Activated CD4-positive, CD25-positive, alpha-beta regulatory T cell treated with anti-CD3 and anti-CD28 coated beads, Interleukin-2, amount 50 U/mL, for 72 hours (primary cell): ENCODE results near the gene SETMAR.

Experiments used
- DNase-seq: peaks from one replicate; pipeline ENCODE4 v3.0.0; 2021

The SETMAR gene

DNA sequence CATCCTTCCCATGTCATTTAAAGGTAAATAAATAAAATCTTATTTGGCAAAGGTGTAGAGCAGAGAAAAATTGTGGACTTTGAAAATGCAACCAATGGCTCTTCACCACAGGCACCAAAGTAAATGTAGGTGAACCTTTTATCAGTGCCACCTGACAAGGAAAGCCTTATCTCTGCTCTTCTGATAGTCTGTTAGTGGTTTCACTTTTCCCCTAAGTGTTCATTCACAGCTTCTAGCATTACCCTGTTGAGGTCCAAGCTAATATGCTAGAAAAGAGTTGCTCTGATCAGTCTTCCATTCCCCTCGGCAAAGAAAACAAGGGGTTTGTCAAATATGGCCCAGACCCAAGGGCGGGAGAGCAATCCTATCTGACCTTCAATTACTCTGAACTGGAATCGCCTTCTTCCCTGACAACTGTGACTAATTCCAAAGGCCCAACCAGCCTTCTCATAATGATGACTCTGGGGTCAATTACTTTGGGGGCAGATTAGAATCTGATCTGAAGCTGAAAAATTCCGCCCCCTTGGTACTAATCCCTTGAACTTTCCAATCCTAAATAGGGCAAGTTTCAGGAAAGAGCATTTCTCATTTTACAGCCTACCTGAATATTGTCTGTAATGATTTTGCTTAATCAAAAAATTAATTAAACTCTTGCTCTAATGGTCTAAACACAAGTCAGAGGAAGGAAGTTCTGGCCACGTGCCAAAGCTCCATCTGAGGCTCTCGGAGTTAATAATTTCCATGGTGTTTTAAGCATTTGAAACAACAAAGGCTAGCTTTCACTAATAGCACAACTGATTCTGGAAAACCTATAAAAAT is 52.4 kb downstream of the SETMAR start:
- no peak for DNase-seq

DNA sequence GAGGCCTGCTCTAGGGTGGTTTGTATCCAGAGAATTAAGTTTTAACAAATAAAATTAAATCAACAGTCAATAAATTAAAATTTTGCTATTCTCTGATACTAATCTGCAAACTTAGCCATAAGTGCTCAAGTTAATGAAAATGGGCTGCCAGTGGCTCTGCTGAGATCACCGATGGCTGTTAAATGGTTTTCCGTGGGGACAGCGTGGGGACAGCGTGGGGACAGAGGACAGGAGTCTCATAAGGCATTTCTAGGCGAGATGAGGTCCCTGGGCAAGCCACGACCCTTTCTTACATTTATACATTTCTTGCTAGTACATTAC is 53.0 kb downstream of the SETMAR start:
- no peak for DNase-seq

DNA sequence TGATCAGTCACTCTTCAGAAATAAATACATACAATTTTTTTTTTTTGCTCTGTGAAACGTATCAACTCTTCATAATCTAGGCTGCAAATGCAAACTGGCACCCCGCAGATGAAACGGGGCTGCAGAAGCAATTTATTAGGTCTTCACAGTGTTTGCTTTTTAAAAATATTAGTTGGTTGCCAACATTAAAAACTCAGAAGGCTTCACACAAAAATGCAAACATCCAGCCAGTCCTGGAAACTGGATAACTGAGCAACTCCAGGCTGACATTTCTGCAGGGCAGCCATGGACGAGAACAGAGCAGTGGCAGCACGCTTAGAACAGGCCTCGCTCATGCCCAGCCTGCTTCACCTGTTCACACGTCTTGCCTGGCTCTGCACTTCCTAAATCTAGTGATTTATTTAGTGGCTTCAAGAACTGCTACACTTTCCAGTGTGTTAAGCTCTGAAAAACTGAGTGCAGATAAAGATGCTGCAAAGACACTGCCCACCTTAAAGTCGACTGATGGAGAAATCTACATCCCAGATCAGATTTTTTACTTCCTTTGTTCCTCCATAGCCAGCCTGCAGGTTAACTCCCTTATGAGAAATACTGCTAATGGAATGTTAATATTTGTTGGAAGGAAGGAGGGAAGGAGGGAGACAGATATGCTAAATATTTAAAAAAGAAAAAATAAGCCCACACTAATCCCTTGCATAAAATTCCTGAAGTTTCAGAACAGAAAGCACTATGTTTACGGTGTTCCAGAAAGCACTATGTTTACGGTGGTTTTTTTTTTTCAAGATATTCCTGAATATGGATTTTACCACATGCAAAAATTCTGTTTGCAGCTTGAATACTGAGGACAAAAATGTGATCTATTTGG is 53.6 kb downstream of the SETMAR start:
- DNase-seq, result no peak

DNA sequence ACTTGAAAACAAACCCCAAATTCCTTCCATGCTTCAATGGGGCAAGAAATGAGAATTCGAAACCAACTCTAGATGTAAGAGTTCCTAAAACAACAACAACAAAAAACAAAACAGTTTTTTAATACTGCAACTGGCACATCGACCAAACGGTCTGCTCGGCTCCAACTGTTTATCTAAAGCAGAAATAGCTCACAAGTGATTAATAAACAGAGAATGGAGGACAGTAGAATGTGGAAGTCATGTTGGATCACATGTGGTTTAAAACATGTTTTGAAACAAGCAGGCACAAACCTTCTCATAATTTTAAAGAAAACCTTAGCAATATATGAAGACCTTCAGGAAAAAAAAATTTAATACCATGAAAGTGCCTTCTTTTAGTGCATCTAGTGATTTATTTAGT is 55.1 kb downstream of the SETMAR start:
- no peak for DNase-seq

DNA sequence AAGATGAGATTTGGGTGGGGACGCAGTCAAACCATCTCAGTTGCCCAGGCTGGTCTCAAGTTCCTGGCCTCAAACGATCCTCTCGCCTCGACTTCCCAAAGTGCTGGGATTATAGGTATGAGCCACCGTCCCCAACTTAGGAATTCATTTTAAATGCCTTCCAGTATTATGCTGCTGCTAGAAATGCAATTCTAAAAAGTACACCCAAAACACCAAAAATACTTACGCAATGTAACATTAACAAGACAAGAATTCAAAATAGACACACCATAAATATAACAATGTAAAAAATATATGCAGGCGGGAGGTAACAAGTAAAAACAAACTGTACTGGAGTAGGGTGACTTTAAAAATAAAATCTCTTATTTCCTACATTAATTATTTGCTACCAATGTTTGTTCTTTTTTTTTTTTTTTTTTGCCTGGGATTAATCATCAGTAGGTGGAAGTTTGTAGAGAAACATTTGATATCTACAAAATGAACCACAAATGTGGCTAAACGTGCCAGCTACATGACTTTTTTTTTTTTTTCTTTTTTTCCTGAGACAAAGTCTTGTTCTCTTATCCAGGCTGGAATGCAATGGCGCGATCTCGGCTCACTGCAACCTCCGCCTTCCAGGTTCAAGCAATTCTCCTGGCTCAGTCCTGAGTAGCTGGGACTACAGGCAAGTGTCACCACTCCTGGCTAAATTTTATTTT is 56.8 kb downstream of the SETMAR start:
- no peak for DNase-seq

DNA sequence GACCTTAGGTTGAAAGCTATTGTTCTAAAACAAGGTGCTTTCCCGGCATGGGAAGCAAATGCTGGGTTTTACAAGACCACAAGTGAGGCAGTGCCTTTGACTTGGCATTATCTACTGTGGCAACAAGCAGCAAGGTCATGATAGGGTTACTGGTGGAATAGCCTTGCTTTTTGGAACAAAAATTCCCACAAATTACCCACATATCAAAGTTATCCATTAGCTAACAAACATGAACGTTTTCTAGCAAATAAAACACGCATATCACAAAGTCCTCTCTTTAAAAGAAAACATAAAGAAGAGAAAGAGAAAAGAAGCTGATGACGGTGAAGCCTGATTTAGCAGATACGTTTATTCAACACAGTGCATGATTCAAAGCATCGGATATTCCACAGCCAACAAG is 57.6 kb downstream of the SETMAR start:
- DNase-seq, result no peak

DNA sequence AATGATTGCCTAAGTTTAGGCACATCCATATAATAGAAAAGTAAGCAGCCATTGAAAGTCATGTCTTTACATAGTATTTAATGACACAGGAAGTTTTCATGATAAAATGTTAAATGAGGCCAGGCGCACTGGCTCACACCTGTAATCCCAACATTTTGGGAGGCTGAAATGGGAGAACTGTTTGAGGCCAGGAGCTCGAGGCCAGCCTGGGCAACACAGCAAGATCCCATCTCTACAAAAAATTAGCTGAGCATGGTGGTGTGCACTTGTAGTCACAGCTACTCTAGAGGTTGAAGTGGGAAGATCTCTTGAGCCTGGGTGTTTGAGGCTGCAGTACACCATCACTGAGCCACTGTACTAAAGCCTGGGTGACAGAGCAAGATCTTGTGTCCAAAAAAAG is 59.4 kb downstream of the SETMAR start:
- DNase-seq, result no peak
